Lower leg skin (tissue), 4 donors: ENCODE measurements around the gene CACNG8. TPM values are rescaled to one million over a fixed set of nuclear protein-coding genes. Genes with fewer than 3 reads are reported as not detected.
A peak's percentile ranks its signal among the peaks of the same experiment; 100 is the strongest.

Experiments
- DNase-seq, 2 donors: peaks; one replicate each; pipeline ENCODE4 v3.0.0-alpha.2; 2019; ENCODE audit warnings: low spot score in 2 of 2
- H3K4me3 ChIP-seq: fragments of 200-600 bp; sonication (generic); 2 replicates; pipeline ENCODE4 v1.5.1; 2017; ENCODE audit warnings: mild to moderate bottlenecking, low read depth; ENCODE audit not compliant: poor library complexity, severe bottlenecking
- CTCF ChIP-seq, 3 donors: fragments of 450-650 bp; IDR thresholded peaks; one replicate each; pipeline ENCODE4 v1.5.1; 2016; ENCODE audit warnings: antibody characterized with exemption in 3 of 3, mild to moderate bottlenecking in 3 of 3, moderate library complexity in 2 of 3
- POLR2A ChIP-seq, 2 donors: fragments of 450-650 bp; IDR thresholded peaks; one replicate each; pipeline ENCODE4 v1.6.1; 2016 to 2017; ENCODE audit warnings: antibody characterized with exemption in 2 of 2, mild to moderate bottlenecking in 1 of 2, moderate library complexity in 1 of 2
- WGBS, 2 donors: methylation state at CpG; one replicate each; pipeline ENCODE4 v1.1.5; 2018; 5-methylcytosine and 5-hydroxymethylcytosine counted together
- intact Hi-C: fragments of 100-400 bp; cut with DNase I; formaldehyde crosslinking; loops from one replicate; pipeline ENCODE4 v1.15.0; 2023; ENCODE audit warnings: low total_unique reads
- total RNA-seq, 4 donors: library from RNA; depleted of rRNA; stranded (reverse); fragments of >200 nt; gene quantifications; one replicate each; pipeline ENCODE4 v1.1.0, GENCODE V29; 2016

The CACNG8 gene
- total RNA-seq, 4 donors from 2014 or later, result 0.05 to 0.08 TPM; not detected in 2

GRCh38 chr19:53978975-53979801 lies 16.5 kb downstream of the CACNG8 start:
- WGBS, 2 donors, result 4 to 5% methylated on average over 19 of the region's 19 CpGs
- no peak for TF ChIP-seq CTCF (IDR thresholded peaks at IDR 0.05)
- no peak for TF ChIP-seq POLR2A (IDR thresholded peaks at IDR 0.05)
- DNase-seq, result no peak
- intact Hi-C loops, result no loop called here
- no peak overlapping the region for H3K4me3 ChIP-seq

GRCh38 chr19:53980539-53981375 lies 18.0 kb downstream of the CACNG8 start:
- DNase-seq, result no peak
- no peak overlapping the region for H3K4me3 ChIP-seq
- WGBS, 2 donors, result 21 to 24% methylated on average over 20 of the region's 20 CpGs
- intact Hi-C loops, result no loop called here
- TF ChIP-seq CTCF (IDR thresholded peaks at IDR 0.05) (no peak), POLR2A (IDR thresholded peaks at IDR 0.05) (no peak)

DNA sequence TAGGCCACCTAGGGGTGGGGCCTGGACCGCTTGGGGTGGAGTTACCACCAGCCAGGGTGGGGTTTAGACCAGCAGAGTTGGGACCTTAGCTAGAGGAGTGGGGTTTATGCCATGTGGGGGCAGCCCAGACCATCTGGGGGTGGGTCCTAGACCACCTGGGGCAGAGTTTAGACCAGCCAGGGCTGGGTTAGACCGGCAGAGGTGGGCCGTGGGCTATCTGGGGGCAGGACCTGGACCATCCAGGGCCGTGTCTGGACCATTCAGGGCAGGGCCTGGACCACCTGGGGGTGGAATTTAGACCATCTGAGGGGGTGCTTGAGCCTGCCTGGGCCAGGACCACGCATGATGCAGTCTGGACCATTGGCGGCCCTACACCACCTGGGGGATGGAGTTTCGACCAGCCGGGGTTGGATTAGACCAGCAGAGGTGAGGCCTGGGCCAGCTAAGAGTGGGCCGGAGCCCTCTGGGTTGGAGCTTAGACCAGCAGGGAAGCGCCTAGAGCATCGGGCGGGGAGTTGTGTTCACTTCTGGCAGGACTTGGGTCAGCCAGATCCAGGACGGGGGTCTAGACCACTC lies 18.7 kb downstream of the CACNG8 start:
- no peak for DNase-seq
- WGBS, 2 donors, result 74 to 80% methylated on average over 8 to 13 of the region's 13 CpGs
- intact Hi-C loops, result no loop called here
- H3K4me3 ChIP-seq, result no peak overlapping the region
- TF ChIP-seq POLR2A (IDR thresholded peaks at IDR 0.05), result no peak
- TF ChIP-seq CTCF (IDR thresholded peaks at IDR 0.05), result no peak

DNA sequence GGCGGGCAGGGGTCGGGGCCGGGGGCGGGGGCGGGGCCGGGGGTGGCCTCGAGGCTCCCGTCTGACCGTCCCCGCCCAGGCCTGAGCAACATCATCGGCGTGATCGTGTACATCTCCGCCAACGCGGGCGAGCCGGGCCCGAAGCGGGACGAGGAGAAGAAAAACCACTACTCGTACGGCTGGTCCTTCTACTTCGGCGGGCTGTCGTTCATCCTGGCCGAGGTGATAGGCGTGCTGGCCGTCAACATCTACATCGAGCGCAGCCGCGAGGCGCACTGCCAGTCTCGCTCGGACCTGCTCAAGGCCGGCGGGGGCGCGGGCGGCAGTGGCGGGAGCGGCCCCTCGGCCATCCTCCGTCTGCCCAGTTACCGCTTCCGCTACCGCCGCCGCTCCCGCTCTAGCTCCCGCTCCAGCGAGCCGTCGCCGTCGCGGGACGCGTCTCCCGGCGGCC lies 19.3 kb downstream of the CACNG8 start:
- TF ChIP-seq CTCF (IDR thresholded peaks at IDR 0.05) (no peak), POLR2A (IDR thresholded peaks at IDR 0.05) (no peak)
- DNase-seq, result no peak
- H3K4me3 ChIP-seq, result no peak overlapping the region
- 0 to 3% methylated on average over 1 to 34 of the region's 62 CpGs for WGBS, 2 donors
- intact Hi-C loops, result no loop called here

GRCh38 chr19:53982611-53983010 lies 19.9 kb downstream of the CACNG8 start:
- no peak overlapping the region for H3K4me3 ChIP-seq
- no peak for TF ChIP-seq POLR2A (IDR thresholded peaks at IDR 0.05)
- TF ChIP-seq CTCF (IDR thresholded peaks at IDR 0.05), result no peak
- WGBS, 2 donors, result 0 to 6% methylated on average over 2 to 7 of the region's 61 CpGs
- DNase-seq, result peak in 1 of 2 donors; percentile 90
- intact Hi-C loops, result no loop called here
